Measurements from ENCODE around the gene PKIG. TPM values are rescaled to one million over a fixed set of nuclear protein-coding genes. Genes with fewer than 3 reads are reported as not detected.

PKIG gene
- total RNA-seq, 1 experiment from 2014 or later, result 64.9 TPM

GRCh38 chr20:44544263-44544662 lies 38.1 kb upstream of the PKIG start:
- ChIA-PET CTCF (interaction anchor here (0.7 kb wide), 1 partner anchor 711 kb away, joined by 4 read pairs; no protein-coding TSS in a partner anchor), POLR2A (ENCODE audit: low non-redundant PET) (no interaction called here)
- no peak for DNase-seq (ENCODE audit: low spot score)
- no TSS peak for BruUV-seq (replicated peaks)
- peaks cover 17% of the 10 kb centered on the region for H3K4me1 ChIP-seq (ENCODE audit: insufficient read depth, low read length, poor library complexity, severe bottlenecking)
- H3K27ac ChIP-seq (ENCODE audit: low read depth, low read length, poor library complexity, severe bottlenecking), result no peak overlapping the region
- intact Hi-C loops (cut with micrococcal nuclease; ENCODE audit: unreplicated experiment), result no loop called here
- H3K27me3 ChIP-seq (replicated peaks; ENCODE audit: insufficient read depth, low read depth, low read length, poor library complexity), result no peaks in the 10 kb centered on the region
- no peak overlapping the region for H3K4me3 ChIP-seq (ENCODE audit: low read depth, low read length, poor library complexity, severe bottlenecking)
- no peaks in the 10 kb centered on the region for H3K9me3 ChIP-seq (ENCODE audit: low read depth, low read length, poor library complexity, severe bottlenecking)
- no peaks in the 10 kb centered on the region for H3K36me3 ChIP-seq (ENCODE audit: insufficient read depth, low read length, poor library complexity, severe bottlenecking)
- TF ChIP-seq CTCF (conservative IDR thresholded peaks at IDR 0.05; ENCODE audit: low read depth, low read length), result no peak
- no peak for TF ChIP-seq EZH2 (IDR thresholded peaks at IDR 0.05; ENCODE audit: borderline replicate concordance, low read depth, low read length, poor library complexity, severe bottlenecking)

GRCh38 chr20:44547419-44547818 lies 35.0 kb upstream of the PKIG start:
- no peak overlapping the region for H3K4me3 ChIP-seq (ENCODE audit: low read depth, low read length, poor library complexity, severe bottlenecking)
- H3K27ac ChIP-seq (ENCODE audit: low read depth, low read length, poor library complexity, severe bottlenecking), result no peak overlapping the region
- DNase-seq (ENCODE audit: low spot score), result no peak
- H3K36me3 ChIP-seq (ENCODE audit: insufficient read depth, low read length, poor library complexity, severe bottlenecking), result no peaks in the 10 kb centered on the region
- TF ChIP-seq EZH2 (IDR thresholded peaks at IDR 0.05; ENCODE audit: borderline replicate concordance, low read depth, low read length, poor library complexity, severe bottlenecking) (no peak), CTCF (conservative IDR thresholded peaks at IDR 0.05; ENCODE audit: low read depth, low read length) (no peak)
- peaks cover 16% of the 10 kb centered on the region for H3K4me1 ChIP-seq (ENCODE audit: insufficient read depth, low read length, poor library complexity, severe bottlenecking)
- intact Hi-C loops (cut with micrococcal nuclease; ENCODE audit: unreplicated experiment), result no loop called here
- ChIA-PET POLR2A (ENCODE audit: low non-redundant PET) (no interaction called here), CTCF (no interaction called here)
- no peaks in the 10 kb centered on the region for H3K9me3 ChIP-seq (ENCODE audit: low read depth, low read length, poor library complexity, severe bottlenecking)
- H3K27me3 ChIP-seq (replicated peaks; ENCODE audit: insufficient read depth, low read depth, low read length, poor library complexity), result no peaks in the 10 kb centered on the region
- no TSS peak for BruUV-seq (replicated peaks)

GRCh38 chr20:44549123-44549522 lies 33.3 kb upstream of the PKIG start:
- POLR2A ChIA-PET (ENCODE audit: low non-redundant PET), result no interaction called here
- intact Hi-C loops (cut with micrococcal nuclease; ENCODE audit: unreplicated experiment), result no loop called here
- Histone ChIP-seq H3K4me3 (ENCODE audit: low read depth, low read length, poor library complexity, severe bottlenecking) (no peak overlapping the region), H3K4me1 (ENCODE audit: insufficient read depth, low read length, poor library complexity, severe bottlenecking) (peaks cover 16% of the 10 kb centered on the region), H3K36me3 (ENCODE audit: insufficient read depth, low read length, poor library complexity, severe bottlenecking) (no peaks in the 10 kb centered on the region), H3K27me3 (replicated peaks; ENCODE audit: insufficient read depth, low read depth, low read length, poor library complexity) (no peaks in the 10 kb centered on the region), H3K9me3 (ENCODE audit: low read depth, low read length, poor library complexity, severe bottlenecking) (no peaks in the 10 kb centered on the region), H3K27ac (ENCODE audit: low read depth, low read length, poor library complexity, severe bottlenecking) (no peak overlapping the region)
- DNase-seq (ENCODE audit: low spot score), result no peak
- no TSS peak for BruUV-seq (replicated peaks)
- CTCF ChIA-PET, result no interaction called here
- TF ChIP-seq CTCF (conservative IDR thresholded peaks at IDR 0.05; ENCODE audit: low read depth, low read length) (no peak), EZH2 (IDR thresholded peaks at IDR 0.05; ENCODE audit: borderline replicate concordance, low read depth, low read length, poor library complexity, severe bottlenecking) (no peak)

Data from A673 (cell line).